Type B pancreatic cell (in vitro differentiated cells): Measurements from ENCODE around the gene EPHB1. TPM values are rescaled to one million over a fixed set of nuclear protein-coding genes. Genes with fewer than 3 reads are reported as not detected.

ENCODE experiments used
- DNase-seq: peaks from one replicate; pipeline ENCODE4 v3.0.0; 2021; ENCODE audit warnings: mixed read lengths; ENCODE audit not compliant: unreplicated experiment; ENCODE audit errors: extremely low spot score
- H3K27ac Mint-ChIP-seq: 2 replicates; pipeline ENCODE4 v1.8.0; 2021; ENCODE audit warnings: mild to moderate bottlenecking, mixed read lengths
- H3K27me3 Mint-ChIP-seq: 2 replicates; pipeline ENCODE4 v1.8.0; 2021; ENCODE audit warnings: mixed read lengths
- H3K36me3 Mint-ChIP-seq: 2 replicates; pipeline ENCODE4 v1.8.0; 2021; ENCODE audit warnings: mixed read lengths
- H3K4me1 Mint-ChIP-seq: one replicate; pipeline ENCODE4 v1.8.0; 2021; ENCODE audit warnings: mixed read lengths; ENCODE audit not compliant: unreplicated experiment
- H3K4me3 Mint-ChIP-seq: 2 replicates; pipeline ENCODE4 v1.8.0; 2021; ENCODE audit warnings: mild to moderate bottlenecking, mixed read lengths
- H3K9me3 Mint-ChIP-seq: 2 replicates; pipeline ENCODE4 v1.8.0; 2021; ENCODE audit warnings: mixed read lengths
- CTCF ChIP-seq: fragments of 200-600 bp; sonication (generic); conservative IDR thresholded peaks from 2 replicates; pipeline ENCODE4 v1.5.0; 2021; ENCODE audit warnings: antibody characterized with exemption, mild to moderate bottlenecking
- total RNA-seq: library from RNA; stranded (reverse); gene quantifications from 2 replicates; pipeline ENCODE4 v1.2.1, GENCODE V29; 2021; ENCODE audit warnings: low replicate concordance

Gene EPHB1
- total RNA-seq, 1 donor from 2014 or later: 9.1 TPM

GRCh38 chr3:135131290-135131689 is 336.2 kb downstream of the EPHB1 start:
- TF ChIP-seq CTCF: no peak
- Mint-ChIP-seq H3K9me3 (no peaks in the 10 kb centered on the region), H3K4me1 (no peaks in the 10 kb centered on the region), H3K27me3 (peaks cover 15% of the 10 kb centered on the region), H3K4me3 (no peak overlapping the region), H3K27ac (no peak overlapping the region), H3K36me3 (no peaks in the 10 kb centered on the region)
- no peak for DNase-seq

- H3K27me3 Mint-ChIP-seq: peaks cover 15% of the 10 kb centered on the region
Measured at GRCh38 chr3:135133905-135134683, 339.0 kb downstream of the EPHB1 start.

GRCh38 chr3:135134684-135135075 is 339.6 kb downstream of the EPHB1 start:
- Mint-ChIP-seq H3K27ac (no peak overlapping the region), H3K4me3 (no peak overlapping the region), H3K27me3 (peaks cover 15% of the 10 kb centered on the region), H3K36me3 (no peaks in the 10 kb centered on the region), H3K9me3 (no peaks in the 10 kb centered on the region), H3K4me1 (no peaks in the 10 kb centered on the region)
- no peak for DNase-seq
- TF ChIP-seq CTCF: no peak

More at GRCh38 chr3:135133905-135134683, 339.0 kb downstream of the EPHB1 start:
- Mint-ChIP-seq H3K36me3 (no peaks in the 10 kb centered on the region), H3K4me3 (no peak overlapping the region), H3K4me1 (no peaks in the 10 kb centered on the region), H3K9me3 (no peaks in the 10 kb centered on the region), H3K27ac (no peak overlapping the region)
- DNase-seq: no peak
- TF ChIP-seq CTCF: no peak

- Mint-ChIP-seq H3K36me3 (no peaks in the 10 kb centered on the region), H3K27ac (no peak overlapping the region), H3K27me3 (peaks cover 7% of the 10 kb centered on the region), H3K9me3 (no peaks in the 10 kb centered on the region), H3K4me1 (no peaks in the 10 kb centered on the region), H3K4me3 (no peak overlapping the region)
- no peak for DNase-seq
- TF ChIP-seq CTCF: no peak
Measured at GRCh38 chr3:135135445-135135844, 340.4 kb downstream of the EPHB1 start.

- H3K4me3 Mint-ChIP-seq: no peak overlapping the region
- TF ChIP-seq CTCF: no peak
- no peaks in the 10 kb centered on the region for H3K36me3 Mint-ChIP-seq
- H3K27me3 Mint-ChIP-seq: peaks cover 12% of the 10 kb centered on the region
- H3K4me1 Mint-ChIP-seq: no peaks in the 10 kb centered on the region
- no peak overlapping the region for H3K27ac Mint-ChIP-seq
- no peak for DNase-seq
- H3K9me3 Mint-ChIP-seq: no peaks in the 10 kb centered on the region
Measured at GRCh38 chr3:135136361-135137100, 341.5 kb downstream of the EPHB1 start.
